HG03469 (cell line): ENCODE results near the gene RSL1D1.
"Not testable (repeated sequence)": the region's sequence is repeated elsewhere in the genome, so short reads cannot be mapped to it uniquely, and the experiment has no call there.

Experiments
- ATAC-seq: cut with Tn5 transposase; IDR thresholded peaks from one replicate; pipeline ENCODE4 v1.9.1; 2021; ENCODE audit warnings: mild to moderate bottlenecking, moderate library complexity, moderate number of reproducible peaks; ENCODE audit not compliant: unreplicated experiment

Gene RSL1D1

GRCh38 chr16:11844499-11844898 is 6.8 kb downstream of the RSL1D1 start:
- no peak for ATAC-seq

GRCh38 chr16:11843861-11844260 is 7.5 kb downstream of the RSL1D1 start:
- no peak for ATAC-seq

- ATAC-seq, result no peak
These were observed 8.1 kb downstream of the RSL1D1 start for GRCh38 chr16:11843206-11843605.

- ATAC-seq, result no peak
These were observed 10.3 kb downstream of the RSL1D1 start for GRCh38 chr16:11841026-11841425.

- no peak for ATAC-seq
These were observed 14.6 kb downstream of the RSL1D1 start for GRCh38 chr16:11836650-11837244.

- no peak for ATAC-seq
These were observed 15.3 kb downstream of the RSL1D1 start for GRCh38 chr16:11835891-11836649.

- ATAC-seq, result no peak
These were observed 16.0 kb downstream of the RSL1D1 start for GRCh38 chr16:11835309-11835708.

GRCh38 chr16:11833951-11834695 is 17.2 kb downstream of the RSL1D1 start:
- no peak for ATAC-seq

- ATAC-seq, result no peak
These were observed 22.6 kb downstream of the RSL1D1 start for GRCh38 chr16:11828696-11829095.

- not testable (repeated sequence) for ATAC-seq
These were observed 25.7 kb downstream of the RSL1D1 start for GRCh38 chr16:11825520-11826165.

GRCh38 chr16:11824362-11824761 is 27.0 kb downstream of the RSL1D1 start:
- ATAC-seq, result no peak

- not testable (repeated sequence) for ATAC-seq
These were observed 27.7 kb downstream of the RSL1D1 start for GRCh38 chr16:11823645-11824044.

GRCh38 chr16:11819798-11820197 is 31.5 kb downstream of the RSL1D1 start:
- no peak for ATAC-seq

- ATAC-seq, result not testable (repeated sequence)
These were observed 32.4 kb downstream of the RSL1D1 start for GRCh38 chr16:11818970-11819369.

GRCh38 chr16:11816123-11816522 is 35.2 kb downstream of the RSL1D1 start:
- ATAC-seq, result no peak

GRCh38 chr16:11814800-11815199 is 36.5 kb downstream of the RSL1D1 start:
- not testable (repeated sequence) for ATAC-seq

GRCh38 chr16:11806721-11807120 is 44.6 kb downstream of the RSL1D1 start:
- ATAC-seq, result no peak

GRCh38 chr16:11805556-11805955 is 45.8 kb downstream of the RSL1D1 start:
- ATAC-seq, result no peak

GRCh38 chr16:11801481-11802021 is 49.8 kb downstream of the RSL1D1 start:
- no peak for ATAC-seq

GRCh38 chr16:11800382-11800718 is 51.0 kb downstream of the RSL1D1 start:
- no peak for ATAC-seq
